Measurements from ENCODE around the gene HS3ST5.

The HS3ST5 gene

DNA sequence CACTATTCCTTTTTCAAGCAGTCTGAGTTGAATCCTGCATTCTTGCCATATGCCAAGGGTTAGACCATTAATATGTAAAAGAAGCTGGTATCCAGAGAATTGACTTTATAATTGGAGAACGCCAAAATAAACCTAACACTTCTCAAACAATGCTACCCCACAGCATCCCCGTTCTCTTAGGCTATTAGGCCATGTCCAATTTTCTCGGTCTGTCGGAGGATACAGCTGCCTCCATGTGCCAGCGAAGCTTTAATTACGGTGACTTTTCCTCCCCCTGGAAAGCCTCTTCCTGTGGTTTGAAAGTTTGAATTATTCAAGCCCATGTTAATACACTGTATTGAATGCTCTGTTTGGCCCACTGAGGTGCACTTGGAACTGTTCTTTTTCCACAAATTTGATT is 60.5 kb downstream of the HS3ST5 start:
- H3K4me3 ChIP-seq (ENCODE audit: low read length) = no peak overlapping the region
- DNase-seq (ENCODE audit: low read depth) = no peak
- TF ChIP-seq, protein P1, sequence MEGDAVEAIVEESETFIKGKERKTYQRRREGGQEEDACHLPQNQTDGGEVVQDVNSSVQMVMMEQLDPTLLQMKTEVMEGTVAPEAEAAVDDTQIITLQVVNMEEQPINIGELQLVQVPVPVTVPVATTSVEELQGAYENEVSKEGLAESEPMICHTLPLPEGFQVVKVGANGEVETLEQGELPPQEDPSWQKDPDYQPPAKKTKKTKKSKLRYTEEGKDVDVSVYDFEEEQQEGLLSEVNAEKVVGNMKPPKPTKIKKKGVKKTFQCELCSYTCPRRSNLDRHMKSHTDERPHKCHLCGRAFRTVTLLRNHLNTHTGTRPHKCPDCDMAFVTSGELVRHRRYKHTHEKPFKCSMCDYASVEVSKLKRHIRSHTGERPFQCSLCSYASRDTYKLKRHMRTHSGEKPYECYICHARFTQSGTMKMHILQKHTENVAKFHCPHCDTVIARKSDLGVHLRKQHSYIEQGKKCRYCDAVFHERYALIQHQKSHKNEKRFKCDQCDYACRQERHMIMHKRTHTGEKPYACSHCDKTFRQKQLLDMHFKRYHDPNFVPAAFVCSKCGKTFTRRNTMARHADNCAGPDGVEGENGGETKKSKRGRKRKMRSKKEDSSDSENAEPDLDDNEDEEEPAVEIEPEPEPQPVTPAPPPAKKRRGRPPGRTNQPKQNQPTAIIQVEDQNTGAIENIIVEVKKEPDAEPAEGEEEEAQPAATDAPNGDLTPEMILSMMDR (IDR thresholded peaks at IDR 0.05; ENCODE audit: insufficient read depth, low read depth, low read length, missing control alignments) = no peak

DNA sequence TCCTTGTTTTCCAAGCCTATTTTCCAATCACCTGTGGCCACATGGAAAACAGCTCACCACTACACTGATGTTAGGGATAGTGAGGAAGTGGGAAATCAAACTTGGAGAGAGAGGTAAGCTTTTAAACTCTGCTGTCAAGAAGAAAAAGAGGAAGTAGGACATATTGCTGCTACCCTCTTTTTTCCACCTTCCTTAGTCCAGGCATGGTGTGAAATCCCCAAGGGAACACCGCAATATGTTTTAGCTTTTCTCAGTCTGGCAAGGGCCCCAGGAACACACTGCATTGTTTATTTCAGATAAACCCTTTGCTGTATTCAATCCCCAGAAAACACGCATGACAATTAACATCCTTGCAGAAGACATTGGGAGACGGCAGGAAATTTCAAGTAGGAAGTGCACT is 61.3 kb downstream of the HS3ST5 start:
- TF ChIP-seq, protein P1 (IDR thresholded peaks at IDR 0.05; ENCODE audit: insufficient read depth, low read depth, low read length, missing control alignments) = no peak
- DNase-seq (ENCODE audit: low read depth) = no peak

DNA sequence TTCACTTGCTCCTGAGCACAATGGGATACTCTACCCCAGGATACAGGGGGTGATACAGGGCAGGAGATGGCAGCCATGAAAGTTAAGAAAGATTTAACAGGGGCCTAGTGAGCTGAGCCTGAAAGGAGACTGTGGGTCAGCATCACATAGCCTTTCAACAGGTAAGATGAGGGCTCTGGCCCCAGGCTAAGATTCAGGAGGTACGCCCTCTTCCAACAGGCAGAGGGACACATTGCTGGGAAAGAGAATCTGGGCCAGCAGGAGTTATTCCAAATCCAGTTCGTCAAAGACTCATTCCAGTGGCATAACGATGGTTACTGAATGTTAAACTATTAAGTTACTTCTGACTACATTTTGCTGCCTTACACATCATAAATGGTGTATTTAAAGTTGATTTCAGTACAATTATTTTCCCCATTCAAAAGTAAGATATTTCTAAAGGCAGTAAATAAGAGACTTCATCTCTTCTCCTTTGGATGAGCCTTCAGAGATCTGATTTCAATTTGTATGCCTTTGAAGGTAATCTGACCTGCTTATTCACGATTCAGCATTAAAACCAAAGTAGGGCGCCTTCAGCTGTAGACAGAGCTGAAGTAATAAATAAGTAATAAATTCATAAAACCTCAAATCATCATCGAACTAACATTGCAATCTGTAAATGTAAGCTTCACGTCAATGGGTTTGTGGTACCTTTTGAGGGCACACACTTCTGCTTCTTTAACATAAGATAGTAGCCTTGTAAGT is 62.4 kb downstream of the HS3ST5 start:
- TF ChIP-seq, protein P1 (IDR thresholded peaks at IDR 0.05; ENCODE audit: insufficient read depth, low read depth, low read length, missing control alignments) = no peak
- DNase-seq (ENCODE audit: low read depth) = no peak
- no peak overlapping the region for H3K4me3 ChIP-seq (ENCODE audit: low read length)

More for the DNA sequence above, 61.3 kb downstream of the HS3ST5 start:
- no peak overlapping the region for H3K4me3 ChIP-seq (ENCODE audit: low read length)

- DNase-seq (ENCODE audit: low read depth) = no peak
- TF ChIP-seq, protein P1 (IDR thresholded peaks at IDR 0.05; ENCODE audit: insufficient read depth, low read depth, low read length, missing control alignments) = no peak
- H3K4me3 ChIP-seq (ENCODE audit: low read length) = no peak overlapping the region
Observed at GRCh38 chr6:114277220-114277619, 65.6 kb downstream of the HS3ST5 start.

- no peak for DNase-seq (ENCODE audit: low read depth)
- TF ChIP-seq, protein P1 (IDR thresholded peaks at IDR 0.05; ENCODE audit: insufficient read depth, low read depth, low read length, missing control alignments) = no peak
Observed at GRCh38 chr6:114276783-114277182, 66.0 kb downstream of the HS3ST5 start.

GRCh38 chr6:114274836-114275235 is 68.0 kb downstream of the HS3ST5 start:
- DNase-seq (ENCODE audit: low read depth) = no peak

More at GRCh38 chr6:114276783-114277182, 66.0 kb downstream of the HS3ST5 start:
- no peak overlapping the region for H3K4me3 ChIP-seq (ENCODE audit: low read length)

More at GRCh38 chr6:114274836-114275235, 68.0 kb downstream of the HS3ST5 start:
- no peak overlapping the region for H3K4me3 ChIP-seq (ENCODE audit: low read length)
- TF ChIP-seq, protein P1 (IDR thresholded peaks at IDR 0.05; ENCODE audit: insufficient read depth, low read depth, low read length, missing control alignments) = no peak

Measured in epithelial cell of esophagus (primary cell).